ENCODE results near the gene PDE12.

- TF ChIP-seq CTCF (IDR thresholded peaks at IDR 0.05 in 8 of 11, conservative IDR thresholded peaks at IDR 0.05 in 3 of 11) (no peak), POLR2A (IDR thresholded peaks at IDR 0.05) (no peak)
Measured at GRCh38 chr3:57570878-57571277, 14.8 kb downstream of the PDE12 start.
